Dendritic cell treated with granulocyte-macrophage colony-stimulating factor and Interleukin-4, amounts not matched to agents 40 ng/mL and 50 ng/mL, for 4 days (primary cell): ENCODE measurements around the gene TTYH3.
A peak's percentile ranks its signal among the peaks of the same experiment; 100 is the strongest.
"Not testable (repeated sequence)": the region's sequence is repeated elsewhere in the genome, so short reads cannot be mapped to it uniquely, and the experiment has no call there.

Source experiments
- H3K27ac Mint-ChIP-seq: one replicate; pipeline ENCODE4 v1.8.0; 2022; ENCODE audit warnings: mild to moderate bottlenecking, mixed read lengths
- H3K27me3 Mint-ChIP-seq: one replicate; pipeline ENCODE4 v1.8.0; 2022; ENCODE audit warnings: mild to moderate bottlenecking, mixed read lengths
- H3K36me3 Mint-ChIP-seq: one replicate; pipeline ENCODE4 v1.8.0; 2022; ENCODE audit warnings: low read depth, mixed read lengths
- H3K4me1 Mint-ChIP-seq: one replicate; pipeline ENCODE4 v1.8.0; 2022; ENCODE audit warnings: low read depth, mixed read lengths
- H3K4me3 Mint-ChIP-seq: one replicate; pipeline ENCODE4 v1.8.0; 2022; ENCODE audit warnings: mild to moderate bottlenecking, moderate library complexity, mixed read lengths
- H3K9me3 Mint-ChIP-seq: one replicate; pipeline ENCODE4 v1.8.0; 2022; ENCODE audit warnings: mixed read lengths
- intact Hi-C: fragments of 100-400 bp; cut with micrococcal nuclease; formaldehyde crosslinking; loops from one replicate; pipeline ENCODE4 v1.15.0; 2022

The TTYH3 gene

DNA sequence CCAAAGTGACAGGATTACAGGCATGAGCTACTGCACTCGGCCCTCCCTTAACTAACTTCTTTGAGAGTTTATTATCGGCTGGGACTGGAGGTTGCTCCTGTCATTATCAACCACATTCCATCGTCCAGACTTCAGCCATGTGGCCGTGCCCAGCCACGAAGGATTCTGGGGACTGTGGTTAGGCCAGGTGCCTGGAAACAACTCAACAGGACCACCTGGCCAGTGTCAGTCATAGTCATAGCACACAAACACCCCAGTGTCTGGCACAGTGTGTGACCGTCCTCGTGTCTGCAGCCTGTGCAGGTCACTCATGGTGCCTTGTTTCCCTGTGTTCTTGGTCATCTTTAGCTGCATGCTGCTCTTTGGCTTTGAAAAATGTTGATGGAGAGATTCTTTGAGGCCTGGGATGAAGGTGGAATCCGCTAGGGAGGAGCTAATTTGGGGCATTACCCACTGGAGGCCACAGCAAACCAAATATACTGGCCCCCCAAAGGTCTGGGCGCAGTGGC lies 43.5 kb downstream of the TTYH3 start:
- no peak overlapping the region for H3K4me3 Mint-ChIP-seq
- peaks cover 14% of the 10 kb centered on the region for H3K4me1 Mint-ChIP-seq
- H3K9me3 Mint-ChIP-seq, result no peaks in the 10 kb centered on the region
- H3K27ac Mint-ChIP-seq, result no peak overlapping the region
- intact Hi-C loops, result no loop called here
- H3K27me3 Mint-ChIP-seq, result peaks cover 32% of the 10 kb centered on the region
- no peaks in the 10 kb centered on the region for H3K36me3 Mint-ChIP-seq

DNA sequence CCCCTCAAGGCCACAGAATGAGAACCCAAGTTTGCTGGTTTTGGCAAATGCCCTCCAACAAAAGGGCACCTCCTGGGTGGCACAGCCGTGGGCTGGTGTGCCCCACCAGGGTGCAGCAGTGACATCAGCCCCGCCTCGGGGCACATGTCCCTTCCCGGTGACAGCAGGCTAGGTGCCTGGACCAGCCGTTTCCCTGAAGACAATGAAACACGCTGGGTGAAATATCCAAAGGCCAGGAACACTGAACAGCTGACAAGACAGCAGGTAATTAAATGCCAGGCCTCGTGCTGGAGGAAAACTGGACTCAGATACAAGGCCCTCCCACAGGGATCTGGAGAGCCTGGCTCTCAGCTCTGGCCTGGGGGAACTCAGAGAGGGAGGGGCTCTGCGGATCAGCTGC lies 44.8 kb downstream of the TTYH3 start:
- H3K9me3 Mint-ChIP-seq, H3K4me1 Mint-ChIP-seq, H3K27ac Mint-ChIP-seq, intact Hi-C loops, H3K36me3 Mint-ChIP-seq, H3K4me3 Mint-ChIP-seq: not testable (repeated sequence)
- H3K27me3 Mint-ChIP-seq, result peaks cover 31% of the 10 kb centered on the region

DNA sequence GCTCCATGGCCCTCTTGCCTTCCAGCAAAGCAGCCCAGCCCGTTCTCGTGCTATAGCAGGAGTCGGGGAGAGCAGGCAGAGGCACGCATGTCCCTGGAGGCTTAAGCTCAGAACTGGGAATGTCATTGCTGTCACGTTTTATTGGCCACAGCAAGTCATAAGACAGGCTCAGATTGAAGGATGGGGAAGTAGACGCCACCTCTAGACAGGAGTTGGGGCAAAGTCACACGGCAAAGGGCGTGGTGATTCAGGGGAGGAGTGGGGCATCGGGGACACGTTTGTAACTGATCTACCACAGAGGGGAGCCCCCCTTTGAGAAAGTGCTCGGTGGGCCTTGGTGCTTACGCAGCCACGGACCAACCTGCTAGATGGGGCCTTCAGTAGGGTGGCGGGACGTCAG lies 46.7 kb downstream of the TTYH3 start:
- H3K27me3 Mint-ChIP-seq, result peaks cover 40% of the 10 kb centered on the region
- H3K9me3 Mint-ChIP-seq, H3K36me3 Mint-ChIP-seq, intact Hi-C loops, H3K27ac Mint-ChIP-seq, H3K4me1 Mint-ChIP-seq, H3K4me3 Mint-ChIP-seq: not testable (repeated sequence)

- not testable (repeated sequence) for H3K4me1 Mint-ChIP-seq, H3K9me3 Mint-ChIP-seq, H3K4me3 Mint-ChIP-seq, H3K36me3 Mint-ChIP-seq
- intact Hi-C loops, result loop anchor here (2.0 kb wide), 1 partner anchor 113 kb away; no protein-coding TSS in a partner anchor
- Mint-ChIP-seq H3K27ac (peak overlapping the region; percentile 31), H3K27me3 (peaks cover 40% of the 10 kb centered on the region)
Measured at GRCh38 chr7:2679135-2680127, 47.6 kb downstream of the TTYH3 start.

DNA sequence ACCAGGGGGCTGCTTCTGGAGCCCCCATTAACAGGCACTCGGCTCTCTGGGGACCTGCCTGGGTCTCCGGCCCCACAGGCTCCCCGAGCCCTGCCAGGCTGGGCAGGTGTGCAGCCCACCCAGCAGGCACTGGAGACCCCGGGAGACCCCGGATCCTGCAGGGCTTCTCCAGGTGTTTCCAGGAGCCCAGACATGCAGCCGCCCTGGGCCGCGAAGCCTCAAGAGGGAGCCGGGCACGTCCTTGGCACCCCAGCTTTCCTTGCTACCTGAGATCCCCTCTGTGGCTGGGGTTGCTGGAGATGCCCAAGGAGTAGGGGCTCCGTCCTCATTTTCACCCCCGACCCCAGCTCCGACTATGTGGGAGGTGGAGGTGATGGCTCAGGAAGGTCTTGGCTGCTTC lies 48.5 kb downstream of the TTYH3 start:
- no peak overlapping the region for H3K4me3 Mint-ChIP-seq
- intact Hi-C loops, result loop anchor here (2.0 kb wide), 1 partner anchor 113 kb away; no protein-coding TSS in a partner anchor
- peak overlapping the region; percentile 31 for H3K27ac Mint-ChIP-seq
- no peaks in the 10 kb centered on the region for H3K36me3 Mint-ChIP-seq
- no peaks in the 10 kb centered on the region for H3K9me3 Mint-ChIP-seq
- peaks cover 39% of the 10 kb centered on the region for H3K27me3 Mint-ChIP-seq
- H3K4me1 Mint-ChIP-seq, result peaks cover 5% of the 10 kb centered on the region

DNA sequence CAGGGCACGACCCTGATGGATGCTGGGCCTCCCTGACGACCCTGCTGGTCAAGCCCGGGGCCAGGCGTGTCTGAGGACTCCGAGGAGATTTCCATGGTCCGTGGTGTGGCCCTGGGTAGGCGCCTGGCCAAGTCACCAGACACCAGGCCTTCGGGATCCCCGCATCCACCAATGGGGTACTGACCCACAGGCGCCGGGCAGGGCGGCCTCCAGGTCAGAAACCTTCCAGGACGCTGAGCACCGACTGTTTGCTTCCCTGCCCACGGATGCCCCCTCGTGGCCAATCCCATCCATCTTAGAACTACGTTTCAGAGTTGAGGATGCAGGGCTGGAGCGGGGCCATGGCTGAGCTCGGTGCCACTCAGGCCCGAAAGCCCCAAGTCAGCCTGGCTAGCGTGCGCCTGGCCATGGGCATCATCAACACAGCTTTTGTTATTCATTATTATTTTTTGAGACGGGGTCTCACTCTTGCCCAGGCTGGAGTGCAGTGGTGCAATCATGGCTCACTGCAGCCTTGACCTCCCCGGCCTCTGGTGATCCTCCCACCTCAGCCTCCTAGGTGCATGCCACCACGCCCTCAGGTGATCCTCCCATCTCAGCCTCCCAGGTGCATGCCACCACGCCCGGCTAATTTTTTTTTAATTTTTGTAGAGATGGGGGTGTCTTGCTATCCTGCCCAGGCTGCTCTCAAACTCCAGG lies 49.2 kb downstream of the TTYH3 start:
- intact Hi-C loops, result loop anchor here (1.0 to 2.0 kb wide), 2 partner anchors 114 to 230 kb away; no protein-coding TSS in a partner anchor
- H3K27me3 Mint-ChIP-seq, result peaks cover 41% of the 10 kb centered on the region
- no peaks in the 10 kb centered on the region for H3K36me3 Mint-ChIP-seq
- H3K27ac Mint-ChIP-seq, result no peak overlapping the region
- H3K9me3 Mint-ChIP-seq, result no peaks in the 10 kb centered on the region
- no peak overlapping the region for H3K4me3 Mint-ChIP-seq
- peaks cover 5% of the 10 kb centered on the region for H3K4me1 Mint-ChIP-seq

DNA sequence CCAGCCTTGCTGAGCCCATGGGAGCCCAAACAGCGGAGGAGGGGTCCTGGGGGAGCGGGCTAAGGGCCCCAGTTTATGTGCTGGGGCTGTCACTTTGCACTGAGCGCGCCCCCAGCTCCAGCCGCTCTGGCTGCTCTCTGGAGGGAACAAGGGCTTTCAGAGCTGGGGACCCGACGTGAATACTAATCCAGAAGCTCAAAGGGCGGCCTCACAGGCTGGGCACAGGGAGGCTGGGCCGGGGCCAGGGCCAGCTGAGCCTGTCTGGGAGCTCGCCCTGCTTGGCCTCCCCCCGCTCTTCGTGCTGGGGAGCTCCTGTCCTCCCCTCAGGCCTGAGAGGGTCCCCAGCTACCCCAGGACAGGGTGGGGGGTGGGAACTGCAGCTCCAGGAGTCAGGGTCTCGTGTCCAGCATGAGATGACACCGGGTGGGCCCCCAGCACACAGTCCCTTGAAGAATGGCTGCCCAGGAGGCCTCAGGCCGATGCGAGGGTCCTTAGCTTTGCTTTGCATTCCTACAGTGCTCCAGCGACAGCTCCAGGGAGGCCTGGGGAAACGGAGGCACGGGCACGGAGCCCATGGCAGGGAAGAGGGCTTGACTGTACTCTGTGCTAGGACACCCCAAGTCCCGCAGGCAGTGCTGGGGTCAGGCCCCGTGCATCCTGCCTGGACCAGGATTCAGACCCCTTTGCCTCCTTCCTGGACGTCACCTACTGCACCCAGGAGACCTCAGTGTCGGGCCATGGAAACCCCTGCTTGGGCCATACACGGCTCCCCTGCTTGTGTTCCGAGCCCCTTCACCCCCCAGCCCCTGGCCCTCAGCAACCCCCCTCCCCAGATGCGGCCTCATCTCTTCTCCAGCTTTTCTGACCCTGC lies 50.4 kb downstream of the TTYH3 start:
- intact Hi-C loops, result loop anchor here (1.0 to 2.0 kb wide), 2 partner anchors 115 to 231 kb away; no protein-coding TSS in a partner anchor
- H3K9me3 Mint-ChIP-seq, result no peaks in the 10 kb centered on the region
- H3K36me3 Mint-ChIP-seq, result no peaks in the 10 kb centered on the region
- H3K27me3 Mint-ChIP-seq, result peaks cover 53% of the 10 kb centered on the region
- no peak overlapping the region for H3K4me3 Mint-ChIP-seq
- H3K27ac Mint-ChIP-seq, result no peak overlapping the region
- peaks cover 5% of the 10 kb centered on the region for H3K4me1 Mint-ChIP-seq

GRCh38 chr7:2684501-2684900 lies 52.7 kb downstream of the TTYH3 start:
- intact Hi-C loops, result no loop called here
- H3K27me3 Mint-ChIP-seq, result peaks cover 68% of the 10 kb centered on the region
- no peak overlapping the region for H3K27ac Mint-ChIP-seq
- H3K4me3 Mint-ChIP-seq, result no peak overlapping the region
- peaks cover 12% of the 10 kb centered on the region for H3K4me1 Mint-ChIP-seq
- no peaks in the 10 kb centered on the region for H3K36me3 Mint-ChIP-seq
- H3K9me3 Mint-ChIP-seq, result no peaks in the 10 kb centered on the region

DNA sequence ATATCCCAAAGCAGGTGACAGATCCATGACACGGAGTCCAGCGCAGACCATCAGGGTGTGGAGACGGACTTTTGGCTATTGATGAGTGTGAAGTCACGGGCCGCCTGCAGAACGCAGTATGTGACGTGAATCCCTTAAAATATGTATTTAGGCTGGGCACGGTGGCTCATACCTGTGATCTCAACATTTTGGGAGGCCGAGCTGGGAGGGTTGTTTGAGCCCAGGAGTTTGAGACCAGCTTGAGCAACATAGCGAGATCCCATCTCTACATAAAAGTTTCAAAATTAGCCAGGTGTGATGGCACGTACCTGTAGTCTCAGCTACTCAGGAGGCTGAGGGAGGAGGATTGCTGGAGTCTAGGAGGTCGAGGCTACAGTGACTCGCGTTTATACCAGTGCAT lies 54.3 kb downstream of the TTYH3 start:
- Mint-ChIP-seq H3K27ac (no peak overlapping the region), H3K27me3 (peaks cover 71% of the 10 kb centered on the region), H3K4me3 (no peak overlapping the region), H3K4me1 (peaks cover 28% of the 10 kb centered on the region), H3K9me3 (no peaks in the 10 kb centered on the region), H3K36me3 (no peaks in the 10 kb centered on the region)
- intact Hi-C loops, result no loop called here

GRCh38 chr7:2687338-2687869 lies 55.6 kb downstream of the TTYH3 start:
- peak overlapping the region; percentile 20 for H3K4me3 Mint-ChIP-seq
- H3K9me3 Mint-ChIP-seq, result no peaks in the 10 kb centered on the region
- intact Hi-C loops, result no loop called here
- H3K27me3 Mint-ChIP-seq, result peaks cover 71% of the 10 kb centered on the region
- H3K27ac Mint-ChIP-seq, result no peak overlapping the region
- no peaks in the 10 kb centered on the region for H3K36me3 Mint-ChIP-seq
- peaks cover 37% of the 10 kb centered on the region for H3K4me1 Mint-ChIP-seq

- Mint-ChIP-seq H3K36me3 (no peaks in the 10 kb centered on the region), H3K27me3 (peaks cover 67% of the 10 kb centered on the region), H3K4me1 (peaks cover 41% of the 10 kb centered on the region), H3K4me3 (peak within 1 kb of the TSS; percentile 20), H3K9me3 (no peaks in the 10 kb centered on the region), H3K27ac (no peak within 1 kb of the TSS)
- intact Hi-C loops, result no loop called here
Measured at GRCh38 chr7:2687881-2688318, 56.1 kb downstream of the TTYH3 start, which contains the start of gene AMZ1. TSS of gene AMZ1 (plus strand) at chr7:2688202. CDS start at chr7:2700452, 12,250 bp downstream.

- H3K36me3 Mint-ChIP-seq, result no peaks in the 10 kb centered on the region
- peaks cover 48% of the 10 kb centered on the region for H3K4me1 Mint-ChIP-seq
- peaks cover 62% of the 10 kb centered on the region for H3K27me3 Mint-ChIP-seq
- intact Hi-C loops, result no loop called here
- H3K9me3 Mint-ChIP-seq, result no peaks in the 10 kb centered on the region
- H3K27ac Mint-ChIP-seq, result no peak overlapping the region
- H3K4me3 Mint-ChIP-seq, result peak overlapping the region; percentile 0
Measured at GRCh38 chr7:2688409-2689342, 56.9 kb downstream of the TTYH3 start.
